Measurements from ENCODE around the gene WDR93. TPM values are rescaled to one million over a fixed set of nuclear protein-coding genes. Genes with fewer than 3 reads are reported as not detected.
A peak's percentile ranks its signal among the peaks of the same experiment; 100 is the strongest.

The WDR93 gene
- total RNA-seq, 2 donors from 2014 or later, result 0.24 to 0.64 TPM

DNA sequence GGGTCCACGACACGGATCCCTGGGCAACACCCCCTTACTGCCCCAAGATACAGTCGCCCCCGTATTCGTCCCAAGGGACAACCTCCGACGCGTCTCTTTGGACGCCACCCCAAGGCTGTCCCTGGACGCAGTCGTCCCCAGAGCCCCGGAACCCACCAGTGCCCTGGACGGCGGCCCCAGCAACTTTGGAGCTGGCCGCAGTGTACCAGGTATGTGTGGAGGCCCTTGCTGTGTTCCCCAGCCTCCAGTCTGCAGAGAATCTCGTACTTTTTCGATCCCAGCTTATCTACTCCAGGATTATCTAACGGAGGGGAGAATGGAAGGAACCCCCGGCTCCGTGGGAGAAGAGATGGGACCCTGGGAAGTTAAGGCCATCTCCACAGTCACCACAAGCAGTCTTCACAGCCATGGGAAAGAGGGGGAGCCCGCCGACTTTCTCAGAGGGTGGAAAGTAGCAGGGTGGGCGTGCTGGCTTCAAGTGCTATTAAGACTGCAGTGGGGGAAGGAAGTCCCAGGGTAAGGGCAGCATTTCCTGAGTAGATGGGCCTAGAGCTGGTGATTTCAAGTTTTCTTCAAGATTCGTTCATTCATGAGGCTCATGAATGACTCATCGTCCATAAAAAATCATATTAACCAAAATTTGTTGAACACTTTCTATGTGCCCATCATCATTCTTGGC, 86.6 kb downstream of the WDR93 start:
- Mint-ChIP-seq H3K36me3 (ENCODE audit: low read depth) (no peaks in the 10 kb centered on the region), H3K4me1 (peaks cover 3% of the 10 kb centered on the region), H3K27me3 (ENCODE audit: insufficient read depth) (peaks cover 62% of the 10 kb centered on the region), H3K27ac (no peak overlapping the region), H3K9me3 (no peaks in the 10 kb centered on the region), H3K4me3 (peak overlapping the region; percentile 37)
- Histone ChIP-seq H3K27ac (ENCODE audit: low read depth, low read length) (no peak overlapping the region), H3K9me3 (ENCODE audit: control insufficient read depth, low read length) (no peaks in the 10 kb centered on the region), H3K9ac (ENCODE audit: extremely low read depth, low read length, poor library complexity, severe bottlenecking) (no peak overlapping the region), H3K4me3 (ENCODE audit: low read length) (no peak overlapping the region), H3K27me3 (ENCODE audit: control insufficient read depth, insufficient read depth, low read length, poor library complexity, severe bottlenecking) (peaks cover 34% of the 10 kb centered on the region), H3K4me1 (ENCODE audit: control insufficient read depth, insufficient read depth, low read length) (no peaks in the 10 kb centered on the region), H3K36me3 (ENCODE audit: control insufficient read depth, insufficient read depth, low read length) (no peaks in the 10 kb centered on the region)
- no peak for TF ChIP-seq CTCF (conservative IDR thresholded peaks at IDR 0.05)
- DNase-seq, result no peak
- WGBS, 2 experiments (ENCODE audit: insufficient coverage in 1 of 2, insufficient read length in 1 of 2), result 90 to 91% methylated on average over 21 to 25 of the region's 25 CpGs

DNA sequence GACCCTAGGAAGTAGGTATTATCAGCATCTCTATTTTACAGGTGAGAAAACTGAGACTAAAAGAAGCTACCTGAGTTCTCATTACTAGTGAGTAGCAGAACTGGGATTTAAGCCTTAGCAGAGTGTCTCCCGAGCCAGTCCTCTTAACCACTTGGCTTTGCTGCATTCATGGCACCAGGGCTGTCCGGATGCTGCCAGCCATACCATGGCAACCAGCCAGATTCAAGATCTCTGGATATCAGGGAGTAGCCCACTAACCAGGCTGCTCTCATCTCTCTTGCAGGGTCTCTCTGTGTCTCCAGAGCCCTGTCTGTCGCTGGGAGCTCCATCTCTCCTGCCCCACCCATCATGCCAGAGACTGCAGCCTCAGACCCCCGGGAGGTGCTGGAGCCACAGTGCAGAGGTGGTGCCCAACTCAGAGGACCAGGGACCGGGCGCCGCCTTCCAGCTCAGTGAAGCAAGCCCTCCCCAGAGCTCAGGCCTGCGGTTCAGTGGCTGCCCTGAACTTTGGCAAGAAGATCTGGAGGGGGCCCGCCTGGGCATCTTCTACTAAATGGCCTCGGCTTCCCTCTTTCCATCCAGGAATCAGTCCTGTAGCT, 87.3 kb downstream of the WDR93 start:
- Mint-ChIP-seq H3K36me3 (ENCODE audit: low read depth) (no peaks in the 10 kb centered on the region), H3K4me1 (peaks cover 6% of the 10 kb centered on the region), H3K9me3 (no peaks in the 10 kb centered on the region), H3K4me3 (no peak overlapping the region), H3K27ac (no peak overlapping the region), H3K27me3 (ENCODE audit: insufficient read depth) (peaks cover 62% of the 10 kb centered on the region)
- Histone ChIP-seq H3K27me3 (ENCODE audit: control insufficient read depth, insufficient read depth, low read length, poor library complexity, severe bottlenecking) (peaks cover 34% of the 10 kb centered on the region), H3K36me3 (ENCODE audit: control insufficient read depth, insufficient read depth, low read length) (no peaks in the 10 kb centered on the region), H3K9me3 (ENCODE audit: control insufficient read depth, low read length) (no peaks in the 10 kb centered on the region), H3K4me1 (ENCODE audit: control insufficient read depth, insufficient read depth, low read length) (no peaks in the 10 kb centered on the region), H3K4me3 (ENCODE audit: low read length) (no peak overlapping the region), H3K9ac (ENCODE audit: extremely low read depth, low read length, poor library complexity, severe bottlenecking) (no peak overlapping the region), H3K27ac (ENCODE audit: low read depth, low read length) (no peak overlapping the region)
- DNase-seq, result no peak
- TF ChIP-seq CTCF (conservative IDR thresholded peaks at IDR 0.05), result no peak
- 92 to 100% methylated on average over 6 to 10 of the region's 10 CpGs for WGBS, 2 experiments (ENCODE audit: insufficient coverage in 1 of 2, insufficient read length in 1 of 2)

GRCh38 chr15:89778861-89779260, 88.2 kb downstream of the WDR93 start:
- Mint-ChIP-seq H3K4me3 (no peak overlapping the region), H3K27ac (no peak overlapping the region), H3K9me3 (no peaks in the 10 kb centered on the region), H3K4me1 (peaks cover 14% of the 10 kb centered on the region), H3K36me3 (ENCODE audit: low read depth) (no peaks in the 10 kb centered on the region), H3K27me3 (ENCODE audit: insufficient read depth) (peaks cover 62% of the 10 kb centered on the region)
- Histone ChIP-seq H3K4me3 (ENCODE audit: low read length) (no peak overlapping the region), H3K27me3 (ENCODE audit: control insufficient read depth, insufficient read depth, low read length, poor library complexity, severe bottlenecking) (peaks cover 34% of the 10 kb centered on the region), H3K4me1 (ENCODE audit: control insufficient read depth, insufficient read depth, low read length) (no peaks in the 10 kb centered on the region), H3K36me3 (ENCODE audit: control insufficient read depth, insufficient read depth, low read length) (no peaks in the 10 kb centered on the region), H3K27ac (ENCODE audit: low read depth, low read length) (no peak overlapping the region), H3K9me3 (ENCODE audit: control insufficient read depth, low read length) (no peaks in the 10 kb centered on the region), H3K9ac (ENCODE audit: extremely low read depth, low read length, poor library complexity, severe bottlenecking) (no peak overlapping the region)
- TF ChIP-seq CTCF (conservative IDR thresholded peaks at IDR 0.05), result no peak
- WGBS, 2 experiments (ENCODE audit: insufficient coverage in 1 of 2, insufficient read length in 1 of 2), result 95 to 100% methylated on average over 4 of the region's 4 CpGs
- no peak for DNase-seq
